Activated CD4-positive, CD25-positive, alpha-beta regulatory T cell treated with anti-CD3 and anti-CD28 coated beads, Interleukin-2, amount 50 U/mL, for 16 hours (primary cell): ENCODE results near the gene DENND6A.
"Not testable (repeated sequence)": the region's sequence is repeated elsewhere in the genome, so short reads cannot be mapped to it uniquely, and the experiment has no call there.

Experiments
- DNase-seq: peaks from one replicate; pipeline ENCODE4 v3.0.0-alpha.2; 2020; ENCODE audit warnings: low read depth, low spot score

Gene DENND6A

DNA sequence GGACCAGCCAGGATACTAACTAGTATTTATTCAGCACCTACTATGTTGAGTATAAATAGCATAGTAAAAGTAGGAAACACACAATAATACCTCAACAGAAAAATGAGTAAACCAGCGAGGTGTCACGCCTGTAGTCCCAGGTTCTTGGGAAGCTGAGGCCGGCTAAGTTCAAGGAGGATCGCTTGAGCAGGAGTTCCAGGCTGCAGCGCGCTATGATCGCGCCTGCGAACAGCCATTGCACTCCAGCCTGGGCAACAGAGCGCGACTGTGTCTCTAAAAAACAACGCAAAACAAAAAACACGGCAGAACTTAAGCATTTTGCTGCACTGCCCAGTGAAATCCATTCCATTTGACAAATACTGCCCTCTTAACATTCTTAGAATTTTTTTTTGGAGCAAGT lies 1.3 kb upstream of the DENND6A start:
- DNase-seq = no peak

DNA sequence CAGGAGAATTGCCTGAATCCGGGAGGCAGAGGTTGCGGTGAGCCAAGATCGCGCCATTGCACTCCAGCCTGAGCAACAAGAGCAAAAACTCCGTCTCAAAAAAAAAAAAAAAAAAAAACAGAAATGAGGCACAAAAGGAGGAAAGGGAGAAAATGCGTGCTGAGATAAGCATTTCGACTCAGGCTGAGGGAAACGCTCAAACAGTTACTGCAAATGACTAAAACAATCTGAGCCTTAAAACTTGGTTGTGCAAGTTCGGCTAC lies 813 bp downstream of the DENND6A start:
- not testable (repeated sequence) for DNase-seq

DNA sequence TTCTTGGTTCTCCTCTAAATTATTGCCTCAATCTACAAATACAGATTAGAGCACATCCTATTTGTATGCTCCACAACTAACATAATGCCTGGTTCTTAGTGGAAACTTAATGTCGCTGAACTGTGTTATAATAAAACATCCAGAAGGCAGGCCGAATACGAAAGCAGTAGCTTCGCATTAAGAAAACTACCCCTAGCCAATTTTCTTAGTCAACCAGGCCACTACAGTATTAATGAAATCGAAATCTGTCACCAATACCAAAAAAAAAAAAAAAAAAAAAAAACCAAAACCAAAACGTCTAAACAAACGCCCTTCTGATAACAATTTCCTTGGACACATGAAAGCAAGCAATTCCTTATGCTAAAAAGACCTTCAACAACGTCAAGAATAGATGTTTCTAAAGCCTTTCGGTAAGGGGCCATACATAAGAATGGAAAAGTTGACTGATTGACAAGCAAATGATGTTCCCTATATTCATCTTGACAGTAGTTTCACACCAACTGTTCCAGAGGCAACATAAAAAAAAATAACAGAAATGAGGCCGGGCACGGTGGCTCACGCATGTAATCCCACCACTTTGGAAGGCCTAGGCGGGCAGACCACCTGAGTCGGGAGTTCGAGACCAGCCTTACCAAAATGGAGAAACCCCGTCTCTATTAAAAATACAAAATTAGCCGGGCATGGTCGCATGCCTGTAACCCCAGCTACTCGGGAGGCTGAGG lies 1.3 kb downstream of the DENND6A start:
- no peak for DNase-seq

DNA sequence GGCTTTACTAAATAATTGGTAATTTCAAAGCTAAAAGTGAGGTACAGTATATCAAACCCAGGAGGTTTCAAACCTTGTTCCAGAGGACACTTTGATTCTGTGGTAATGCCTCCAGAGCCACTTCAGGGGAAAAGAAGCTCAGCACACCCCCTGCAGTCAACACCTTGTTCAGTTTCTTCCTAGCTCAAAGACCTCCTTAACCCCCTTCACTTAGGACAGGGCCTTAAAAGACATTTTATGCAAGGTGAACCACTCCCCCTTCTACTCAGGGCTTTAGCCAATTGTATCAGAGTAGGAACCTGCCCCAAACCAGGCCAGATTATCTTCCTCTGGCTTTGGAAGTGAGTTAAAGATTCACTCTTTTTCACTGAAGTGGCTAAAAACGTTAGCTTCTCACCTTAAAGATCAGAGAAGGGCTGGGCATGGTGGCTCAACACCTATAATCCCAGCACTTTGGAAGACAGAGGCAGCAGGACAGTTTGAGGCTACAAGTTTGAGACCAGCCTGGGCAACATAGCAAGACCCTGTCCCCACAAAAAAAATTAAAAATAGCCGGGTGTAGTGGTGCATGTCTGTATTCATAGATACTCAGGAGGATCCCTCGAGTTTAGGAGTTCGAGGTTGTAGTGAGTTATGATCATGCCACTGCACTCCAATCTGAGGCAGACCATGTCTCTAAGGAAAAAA lies 3.4 kb downstream of the DENND6A start:
- DNase-seq = no peak

DNA sequence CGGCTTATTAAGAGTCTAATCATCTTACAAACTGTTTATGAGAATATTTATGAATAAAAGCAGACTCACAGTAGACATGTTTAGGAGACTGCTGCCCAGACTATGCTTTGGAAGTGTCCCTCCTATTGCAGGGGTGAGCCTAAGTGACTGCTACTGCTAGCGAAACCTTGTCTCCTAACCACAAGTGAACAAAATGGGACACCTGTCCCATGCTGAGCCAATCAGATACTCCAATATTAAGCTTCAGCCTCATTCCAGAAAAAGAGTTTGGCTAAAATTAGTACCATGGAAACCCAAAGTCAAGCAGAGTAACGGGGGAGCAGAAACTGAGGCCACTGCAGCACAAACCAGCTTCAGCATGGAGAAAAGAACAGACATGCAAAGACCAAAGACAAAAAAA lies 4.6 kb downstream of the DENND6A start:
- no peak for DNase-seq

DNA sequence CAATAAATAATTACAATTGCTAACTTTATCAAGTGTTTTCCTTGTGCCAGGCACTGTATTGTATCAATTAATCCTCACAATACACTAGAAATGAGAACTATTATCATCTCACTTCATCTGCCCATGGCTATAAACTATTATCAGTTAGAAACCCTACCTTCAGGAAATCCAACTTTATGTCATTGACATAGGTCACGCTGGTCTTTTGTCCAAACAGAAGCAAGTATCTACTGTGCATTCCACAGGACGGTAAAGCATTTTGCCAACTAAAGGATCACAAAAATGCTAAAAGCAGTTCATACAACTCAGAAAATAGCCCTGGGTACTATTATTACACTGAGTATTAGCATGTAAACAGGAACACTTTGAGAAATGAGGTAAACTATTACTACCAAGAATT lies 9.6 kb downstream of the DENND6A start:
- no peak for DNase-seq

DNA sequence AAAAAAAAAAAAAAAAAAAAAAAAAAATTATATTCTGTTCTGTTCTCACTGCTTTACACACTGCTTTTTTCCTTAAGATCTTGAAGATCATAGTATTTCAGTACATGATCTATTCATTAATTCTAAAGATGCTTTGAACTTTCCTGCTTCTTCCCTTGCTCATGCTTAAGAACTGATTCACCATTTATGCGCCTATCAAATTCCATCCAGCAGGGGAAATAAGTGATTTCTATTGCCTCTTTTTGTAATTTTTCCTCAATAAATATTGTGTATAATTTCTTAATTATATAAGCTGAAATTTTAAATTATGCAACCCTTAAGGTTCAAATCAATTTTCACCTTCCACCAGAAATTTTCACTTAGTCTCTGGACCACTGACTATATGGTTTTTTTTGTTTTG lies 10.6 kb downstream of the DENND6A start:
- no peak for DNase-seq

DNA sequence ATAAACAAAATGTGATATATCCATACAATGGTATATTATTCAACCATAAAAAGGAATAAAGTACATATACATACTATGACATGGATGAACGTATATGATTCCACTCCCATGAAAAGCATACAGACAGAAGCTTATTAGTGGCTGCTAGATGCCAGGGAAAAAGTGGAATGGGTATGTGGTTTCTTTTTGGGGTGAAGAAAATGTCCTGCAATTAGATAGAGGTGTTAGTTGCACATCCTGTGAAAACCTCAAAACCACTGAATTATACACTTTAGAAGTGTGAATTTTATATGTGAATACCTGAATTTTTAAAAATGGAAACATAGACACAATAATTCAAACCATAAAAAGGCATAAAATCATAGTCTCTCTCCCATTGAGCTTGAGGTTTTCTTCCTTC lies 11.2 kb downstream of the DENND6A start:
- DNase-seq = no peak

DNA sequence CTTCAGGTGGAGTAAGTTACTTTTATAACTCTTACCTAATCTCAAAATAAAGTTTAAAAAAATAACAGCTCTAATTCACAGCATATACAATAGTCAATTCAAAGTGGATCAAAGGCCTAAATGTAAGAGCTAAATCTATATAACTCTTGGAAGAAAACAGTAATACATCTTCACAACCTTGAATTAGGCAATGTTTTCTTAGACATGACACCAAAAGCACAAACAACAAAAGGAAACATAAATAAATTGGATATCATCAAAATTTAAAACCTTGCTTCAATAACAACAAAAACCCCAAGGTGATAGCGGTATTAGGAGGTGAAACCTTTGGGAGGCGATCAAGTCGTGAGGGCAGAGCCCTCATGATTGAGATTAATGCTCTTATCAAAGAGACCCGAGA lies 12.8 kb downstream of the DENND6A start:
- DNase-seq = no peak

DNA sequence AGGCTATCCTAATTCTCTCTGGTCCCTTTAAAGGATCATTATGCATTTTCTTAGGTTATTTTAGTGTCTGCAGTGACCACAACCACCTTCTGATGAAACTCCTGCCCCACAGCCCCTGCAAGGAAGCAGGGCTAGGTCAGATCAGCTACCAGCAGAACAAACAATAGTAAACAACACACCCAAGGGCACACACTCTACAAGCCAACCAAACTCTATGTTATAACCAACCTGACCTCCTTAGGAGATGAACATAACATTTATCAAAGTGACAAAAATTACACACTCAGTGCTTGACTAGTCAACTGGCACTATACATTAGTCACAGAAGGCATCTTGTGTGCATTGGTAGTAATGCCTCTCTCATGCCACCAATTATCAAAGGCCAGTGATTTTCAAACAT lies 17.3 kb downstream of the DENND6A start:
- DNase-seq = no peak

DNA sequence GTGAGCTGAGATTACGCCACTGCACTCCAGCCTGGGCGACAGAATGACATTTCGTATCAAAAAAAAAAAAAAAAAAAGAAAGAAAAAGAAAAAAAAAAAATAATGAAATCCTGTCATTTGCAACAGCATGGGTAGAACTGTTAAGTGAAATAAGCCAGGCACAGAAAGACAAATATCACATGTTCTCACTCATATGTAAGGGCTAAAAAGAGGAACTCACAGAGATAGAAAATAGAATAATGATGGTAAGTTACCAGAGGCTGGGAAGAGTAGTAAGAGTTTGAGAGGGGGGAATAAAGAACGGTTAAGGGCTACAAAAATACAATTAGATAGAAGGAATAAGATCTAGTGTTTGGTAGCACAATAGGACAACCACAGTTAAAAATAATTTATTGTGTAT lies 19.7 kb downstream of the DENND6A start:
- no peak for DNase-seq

DNA sequence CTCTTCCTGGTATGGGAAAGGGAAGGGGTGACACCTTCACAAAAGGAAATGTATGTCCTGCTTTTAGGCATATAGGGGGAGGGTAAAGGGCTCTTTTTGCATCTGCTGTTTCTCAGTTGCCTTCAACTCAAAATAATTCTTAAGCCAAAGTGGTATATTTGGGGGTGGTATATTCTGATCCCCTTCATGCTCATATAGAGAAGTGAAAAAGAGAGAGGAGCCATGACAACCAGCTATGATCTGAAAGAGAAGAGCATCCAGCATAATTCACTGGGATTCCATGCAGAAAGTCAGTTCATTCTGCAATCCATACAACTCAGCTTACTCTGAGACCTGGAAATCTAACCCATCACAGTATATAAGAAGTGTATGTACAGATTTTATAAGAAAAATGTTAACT lies 22.3 kb downstream of the DENND6A start:
- DNase-seq = no peak

DNA sequence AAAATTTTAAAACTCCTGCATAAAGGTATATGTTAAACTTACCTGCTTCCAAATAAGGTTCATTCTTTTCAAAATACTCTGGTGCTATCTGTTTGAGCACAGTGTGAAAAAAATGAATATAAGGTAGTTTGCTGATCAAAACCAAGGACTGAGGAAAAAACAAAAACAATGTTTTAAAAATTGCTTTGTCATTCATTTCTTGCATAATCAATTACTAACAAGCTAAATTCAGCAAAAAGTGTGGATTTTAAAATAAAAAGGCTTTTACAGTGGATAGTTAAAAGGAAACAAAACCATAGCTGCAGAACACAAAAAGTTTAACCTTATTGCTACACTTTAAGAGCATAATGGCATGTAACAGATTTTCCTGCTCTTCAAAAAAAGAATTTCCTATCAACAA lies 31.5 kb downstream of the DENND6A start:
- no peak for DNase-seq

DNA sequence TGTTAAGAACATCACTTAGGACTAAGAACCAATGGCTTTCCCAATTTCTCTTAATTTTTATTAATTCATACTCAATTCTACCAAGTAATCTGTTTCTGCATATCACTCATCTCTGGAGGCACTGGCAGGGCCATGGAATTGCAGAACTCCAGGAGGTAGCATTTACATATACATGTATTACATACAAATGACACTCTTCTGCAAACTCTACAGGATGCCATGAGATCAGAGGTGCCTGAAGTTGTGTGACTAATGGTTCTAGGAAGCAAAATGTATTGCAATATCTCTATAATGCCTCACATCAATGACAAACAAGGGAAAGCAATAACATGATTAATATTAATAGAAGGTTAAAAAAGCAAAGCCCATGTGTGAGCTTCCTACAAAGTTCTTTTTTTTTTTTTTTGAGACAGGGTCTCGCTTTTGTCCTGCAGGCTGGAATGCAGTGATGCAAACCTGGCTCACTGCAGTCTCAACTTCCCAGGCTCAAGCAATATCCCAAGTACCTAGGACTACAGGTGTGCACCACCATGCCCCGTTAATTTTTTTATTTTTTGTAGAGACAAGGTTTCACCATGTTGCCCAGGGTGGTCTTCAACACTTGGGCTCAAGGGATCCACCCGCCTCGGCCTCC lies 33.0 kb downstream of the DENND6A start:
- no peak for DNase-seq

DNA sequence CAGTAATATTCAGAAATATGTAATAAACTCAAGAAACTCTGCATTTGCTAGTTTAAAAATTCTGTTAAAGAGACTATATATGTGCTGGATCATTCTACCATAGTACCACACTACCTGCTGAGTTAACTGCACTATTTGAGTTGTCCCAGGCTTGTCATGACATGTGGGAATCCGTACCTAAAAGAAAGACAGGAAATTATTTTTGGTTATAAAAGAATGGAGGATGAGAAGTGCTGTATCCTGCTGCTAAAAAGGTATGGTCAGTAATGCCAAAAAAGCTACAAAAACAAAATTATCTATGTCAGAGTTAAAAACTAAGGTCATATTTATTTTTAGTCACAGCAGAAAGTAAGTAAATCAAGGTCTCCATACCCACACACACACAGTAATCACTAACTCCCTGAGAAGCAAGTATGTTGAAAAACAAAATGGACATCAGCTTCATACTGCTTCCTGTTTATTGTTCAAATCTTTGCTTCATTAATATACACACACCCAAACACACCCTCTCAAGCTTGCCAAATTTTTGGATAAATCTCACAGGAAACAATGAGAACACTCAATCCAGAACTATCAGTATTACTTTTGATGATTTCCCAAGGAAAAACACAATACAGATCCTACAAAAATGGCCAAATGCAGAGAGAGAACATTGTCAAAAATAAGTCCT lies 33.7 kb downstream of the DENND6A start:
- no peak for DNase-seq

DNA sequence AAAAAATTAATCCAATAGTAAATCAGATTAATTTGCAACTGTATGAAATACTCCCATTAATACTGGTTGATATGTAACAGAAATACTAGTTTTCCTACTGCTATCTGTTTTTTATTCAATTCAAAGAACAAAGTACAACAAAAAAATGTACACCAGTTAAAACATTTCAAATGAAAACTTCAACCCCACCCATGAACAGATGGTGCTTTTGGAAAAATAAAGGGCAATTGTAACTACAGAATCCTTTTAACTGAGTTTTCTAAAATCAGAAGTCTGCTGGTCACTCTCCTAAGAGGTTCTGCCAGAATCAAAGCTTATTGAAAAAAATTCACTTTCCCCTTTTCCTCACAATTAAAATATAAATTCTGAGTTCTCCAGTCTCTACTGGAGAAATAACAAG lies 34.3 kb downstream of the DENND6A start:
- DNase-seq = no peak

DNA sequence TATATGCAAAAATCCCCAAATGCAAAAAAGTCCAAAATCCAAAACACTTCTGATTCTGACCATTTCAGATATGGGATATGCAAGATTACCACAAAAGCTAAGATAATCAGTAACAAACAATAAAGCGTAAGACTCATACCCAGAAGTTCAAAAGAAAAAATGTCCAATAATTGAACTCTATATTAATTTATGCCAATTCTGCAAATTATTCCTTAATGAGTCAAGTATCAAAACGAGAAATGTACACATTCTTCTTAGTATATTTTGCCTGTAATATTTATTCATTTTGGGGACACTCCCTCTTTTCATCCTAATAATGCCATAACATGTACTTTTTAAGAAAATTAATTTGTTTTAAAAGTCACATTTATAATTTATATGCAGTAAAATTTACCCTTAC lies 37.1 kb downstream of the DENND6A start:
- DNase-seq = no peak

DNA sequence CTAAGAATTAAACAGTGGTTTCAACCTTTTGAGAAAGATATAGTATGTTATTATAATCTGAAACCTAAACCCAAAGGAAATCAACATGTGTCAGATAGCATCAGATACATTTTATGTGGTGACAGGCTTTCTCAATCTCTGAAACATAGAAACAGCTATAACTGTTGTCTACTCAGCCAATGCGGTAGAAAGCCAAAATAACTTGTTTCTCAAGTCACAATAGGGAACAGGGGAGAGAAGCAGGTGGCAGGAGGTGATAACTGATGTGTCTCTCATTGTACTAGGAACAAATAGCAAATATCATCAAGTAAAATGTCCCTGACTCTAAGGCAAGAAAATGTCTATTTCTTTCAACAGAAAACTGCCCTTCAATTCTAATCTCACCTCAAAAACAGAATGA lies 38.6 kb downstream of the DENND6A start:
- DNase-seq = no peak

DNA sequence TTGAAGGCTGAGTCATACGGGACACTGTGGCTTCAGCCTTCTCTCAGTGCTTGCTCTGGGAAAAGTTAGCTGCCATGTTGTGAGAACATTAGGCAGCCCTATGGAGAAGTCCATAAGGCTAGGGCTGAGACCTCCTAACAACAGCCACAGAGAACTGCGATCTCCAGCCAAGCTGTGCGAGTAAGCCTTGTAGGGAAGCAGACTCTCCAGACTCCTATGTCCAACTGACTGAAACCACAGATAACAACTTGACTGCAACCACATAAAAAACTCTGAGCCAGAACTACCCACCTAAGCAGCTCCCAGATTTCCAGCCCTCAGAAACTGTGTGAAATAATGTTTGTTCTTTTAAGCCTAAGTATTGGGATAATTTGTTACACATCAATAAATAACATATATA lies 40.7 kb downstream of the DENND6A start:
- no peak for DNase-seq

DNA sequence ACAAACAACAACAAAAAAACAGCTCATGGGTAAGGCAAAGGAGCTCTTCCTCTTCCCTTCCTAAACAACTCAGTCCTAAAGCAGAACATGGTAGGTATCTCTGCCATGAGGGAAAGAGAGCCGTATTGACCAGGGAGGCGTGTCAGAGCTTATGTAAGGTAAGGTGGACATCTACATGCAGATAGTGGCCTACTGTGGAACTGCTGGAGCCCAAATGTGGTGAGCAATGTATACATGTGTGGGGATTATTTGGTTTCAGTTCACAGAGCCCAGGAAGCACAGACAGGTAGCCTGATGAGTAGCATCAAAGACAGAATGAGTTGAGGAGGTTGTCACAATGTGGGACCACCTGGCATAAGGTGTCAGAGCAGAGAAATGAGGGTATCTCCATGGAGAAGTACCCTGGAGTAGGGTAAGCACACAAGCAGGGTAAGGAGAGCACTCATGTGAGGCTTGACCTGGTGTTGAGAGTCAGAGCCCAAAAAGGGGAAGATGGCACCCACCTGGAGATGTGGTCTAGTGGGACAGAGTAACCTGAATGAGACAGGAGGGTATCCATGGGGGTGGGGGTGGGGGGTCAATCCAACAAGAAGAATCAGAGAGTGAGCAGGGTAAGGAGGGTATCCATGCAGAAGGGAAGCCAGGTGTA lies 45.5 kb downstream of the DENND6A start:
- no peak for DNase-seq

DNA sequence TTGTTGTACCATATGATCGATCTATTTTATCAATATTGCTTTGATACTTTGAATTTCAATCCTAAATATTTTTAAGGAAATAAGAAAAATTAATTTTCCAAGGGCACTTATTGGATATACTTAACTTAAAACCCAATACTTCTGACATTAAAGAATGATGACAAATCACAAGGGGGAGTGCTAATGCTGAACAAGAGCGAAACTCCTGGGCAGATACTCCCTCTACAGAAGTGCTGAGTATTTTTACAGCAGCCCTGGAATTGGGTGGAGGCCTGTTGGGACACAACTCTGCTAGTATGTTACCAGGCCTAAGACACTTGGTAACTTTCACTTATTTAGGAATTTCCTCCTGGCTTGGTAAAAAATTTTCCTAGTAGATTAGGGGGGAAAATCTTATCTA lies 46.2 kb downstream of the DENND6A start:
- DNase-seq = no peak

DNA sequence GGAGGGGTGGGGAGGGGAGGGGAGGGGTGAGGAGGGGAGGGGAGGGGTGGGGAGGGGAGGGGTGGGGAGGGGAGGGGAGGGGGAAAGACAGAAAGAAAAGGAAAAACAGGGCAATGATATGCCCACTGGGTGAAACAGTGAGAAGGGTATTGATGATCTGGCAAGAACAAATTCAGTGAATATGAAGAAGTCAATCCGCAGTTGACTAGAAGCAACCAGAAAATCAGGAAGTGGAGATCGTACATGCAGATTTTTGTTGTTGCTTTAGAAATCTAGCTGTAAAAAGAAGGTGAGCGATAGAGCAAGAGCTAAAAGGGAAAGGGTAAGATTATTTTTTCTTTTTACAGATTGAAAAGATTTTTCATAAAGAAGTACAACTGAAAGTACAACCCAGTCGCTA lies 48.1 kb downstream of the DENND6A start:
- no peak for DNase-seq
